Activated CD4-positive, alpha-beta T cell treated with anti-CD3 and anti-CD28 coated beads, Interleukin-2, amount 50 U/mL, for 16 hours (primary cell): ENCODE data around the gene IGFBPL1.
"Not testable (repeated sequence)": the region's sequence is repeated elsewhere in the genome, so short reads cannot be mapped to it uniquely, and the experiment has no call there.

Source experiments
- DNase-seq: peaks from one replicate; pipeline ENCODE4 v3.0.0-alpha.2; 2020

The IGFBPL1 gene

DNA sequence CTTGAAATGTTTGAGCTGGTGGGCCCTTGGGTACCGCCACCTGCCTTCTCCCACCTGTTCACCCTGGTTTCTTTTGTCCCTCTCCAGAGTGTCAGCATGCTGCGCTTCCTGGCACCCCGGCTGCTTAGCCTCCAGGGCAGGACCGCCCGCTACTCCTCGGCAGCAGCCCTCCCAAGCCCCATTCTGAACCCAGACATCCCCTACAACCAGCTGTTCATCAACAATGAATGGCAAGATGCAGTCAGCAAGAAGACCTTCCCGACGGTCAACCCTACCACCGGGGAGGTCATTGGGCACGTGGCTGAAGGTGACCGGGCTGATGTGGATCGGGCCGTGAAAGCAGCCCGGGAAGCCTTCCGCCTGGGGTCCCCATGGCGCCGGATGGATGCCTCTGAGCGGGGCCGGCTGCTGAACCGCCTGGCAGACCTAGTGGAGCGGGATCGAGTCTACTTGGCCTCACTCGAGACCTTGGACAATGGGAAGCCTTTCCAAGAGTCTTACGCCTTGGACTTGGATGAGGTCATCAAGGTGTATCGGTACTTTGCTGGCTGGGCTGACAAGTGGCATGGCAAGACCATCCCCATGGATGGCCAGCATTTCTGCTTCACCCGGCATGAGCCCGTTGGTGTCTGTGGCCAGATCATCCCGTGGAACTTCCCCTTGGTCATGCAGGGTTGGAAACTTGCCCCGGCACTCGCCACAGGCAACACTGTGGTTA lies 28.4 kb downstream of the IGFBPL1 start:
- DNase-seq: no peak

DNA sequence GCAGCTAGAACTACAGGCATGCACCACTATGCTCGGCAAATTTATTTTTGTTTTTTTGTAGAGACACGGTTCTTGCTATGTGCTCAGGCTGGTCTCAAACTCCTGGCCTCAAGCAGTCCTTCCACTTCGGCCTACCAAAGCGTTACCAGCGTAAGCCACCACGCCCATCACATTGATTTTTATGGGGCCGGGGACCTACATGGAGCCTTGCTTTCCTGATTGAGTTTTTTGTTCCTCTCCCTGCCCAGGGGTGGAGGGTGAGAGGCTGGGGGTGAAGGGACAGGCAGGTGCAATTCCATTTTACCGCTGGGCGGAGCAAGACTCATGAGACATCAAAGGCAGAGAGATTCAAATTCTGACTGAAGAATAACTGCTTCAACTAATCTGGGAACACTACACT lies 29.8 kb downstream of the IGFBPL1 start:
- no peak for DNase-seq

DNA sequence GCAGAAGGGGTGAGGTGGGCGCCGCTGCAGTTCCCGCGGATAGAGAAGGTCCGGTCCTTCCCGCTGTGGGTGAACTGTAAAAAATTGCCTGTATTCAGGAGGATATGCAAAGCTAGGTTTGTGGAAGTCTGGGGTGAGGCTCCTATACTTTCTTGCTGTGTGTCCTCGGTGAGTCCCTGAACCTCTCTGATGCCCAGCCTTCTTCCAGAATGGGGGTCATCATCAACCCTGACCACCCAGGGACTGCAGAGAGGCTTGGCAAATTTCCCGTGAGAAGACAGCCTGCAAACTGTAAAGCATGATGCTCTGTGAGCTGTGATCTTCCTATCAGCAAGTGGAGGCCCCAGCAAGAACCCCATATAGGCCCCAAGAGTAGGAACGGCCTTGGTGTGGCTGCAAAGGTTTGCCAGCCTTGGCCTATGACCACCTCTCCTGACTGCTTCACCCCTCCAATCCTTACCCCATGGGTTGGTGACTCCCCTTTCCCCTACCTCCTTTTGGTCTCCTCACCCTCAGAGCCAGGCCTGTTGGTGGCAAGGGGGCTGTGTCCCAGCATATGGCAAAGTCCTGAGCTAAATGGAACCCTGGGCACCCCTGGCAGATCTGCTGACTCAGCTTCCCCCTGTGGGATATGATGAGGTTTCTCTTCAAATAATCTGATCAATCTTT lies 31.0 kb downstream of the IGFBPL1 start:
- DNase-seq: peak; percentile 3

DNA sequence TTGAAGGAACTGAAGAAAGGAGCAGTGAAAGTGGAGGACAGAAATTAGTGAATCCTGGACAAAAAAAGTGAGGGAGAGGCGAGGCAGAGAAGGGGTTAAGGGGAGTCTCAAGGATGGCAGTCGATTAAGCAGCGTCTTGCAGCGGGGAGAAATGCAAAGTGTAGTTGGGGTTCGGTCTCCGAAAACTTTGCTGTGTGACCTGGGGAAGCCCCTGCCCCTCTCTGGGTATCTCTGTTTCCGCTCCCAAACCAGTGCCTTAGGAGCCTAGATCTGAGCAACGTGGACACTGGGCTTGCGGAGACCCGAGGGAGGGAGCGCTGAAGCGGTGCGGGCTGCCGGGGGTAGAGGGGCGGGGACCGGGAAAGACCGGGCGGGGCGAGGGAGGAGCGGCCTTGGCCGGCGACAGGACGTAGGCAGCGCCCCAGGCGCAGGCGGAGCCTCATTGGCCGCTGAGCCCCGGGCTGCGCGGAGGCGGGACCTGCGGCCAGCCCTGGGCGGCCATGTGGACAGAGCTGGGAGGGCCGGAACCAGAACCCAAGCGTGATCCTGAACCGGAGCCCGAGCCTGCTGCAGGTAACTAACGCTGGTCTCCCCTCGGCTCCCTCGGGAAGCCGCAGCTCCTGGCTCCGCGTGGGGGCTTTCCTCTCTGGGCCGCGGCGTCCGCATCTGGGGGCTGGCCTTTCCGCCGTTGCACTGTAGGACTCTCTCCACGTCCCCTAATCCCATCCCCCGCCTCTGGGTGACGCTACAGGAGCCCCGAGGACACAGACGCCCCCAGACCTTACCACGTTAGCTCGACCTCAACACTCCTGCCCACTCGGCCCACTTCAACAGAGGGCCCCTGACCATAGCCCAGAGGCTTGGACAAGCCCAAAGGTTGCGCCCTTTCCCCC lies 31.8 kb downstream of the IGFBPL1 start, which contains the start of gene ALDH1B1:
Gene ALDH1B1, plus strand, starts transcription at position 468 of the 893 bp plus-strand sequence. CDS start 3,047 bp downstream, outside the sequence.
- DNase-seq: peak; percentile 87

DNA sequence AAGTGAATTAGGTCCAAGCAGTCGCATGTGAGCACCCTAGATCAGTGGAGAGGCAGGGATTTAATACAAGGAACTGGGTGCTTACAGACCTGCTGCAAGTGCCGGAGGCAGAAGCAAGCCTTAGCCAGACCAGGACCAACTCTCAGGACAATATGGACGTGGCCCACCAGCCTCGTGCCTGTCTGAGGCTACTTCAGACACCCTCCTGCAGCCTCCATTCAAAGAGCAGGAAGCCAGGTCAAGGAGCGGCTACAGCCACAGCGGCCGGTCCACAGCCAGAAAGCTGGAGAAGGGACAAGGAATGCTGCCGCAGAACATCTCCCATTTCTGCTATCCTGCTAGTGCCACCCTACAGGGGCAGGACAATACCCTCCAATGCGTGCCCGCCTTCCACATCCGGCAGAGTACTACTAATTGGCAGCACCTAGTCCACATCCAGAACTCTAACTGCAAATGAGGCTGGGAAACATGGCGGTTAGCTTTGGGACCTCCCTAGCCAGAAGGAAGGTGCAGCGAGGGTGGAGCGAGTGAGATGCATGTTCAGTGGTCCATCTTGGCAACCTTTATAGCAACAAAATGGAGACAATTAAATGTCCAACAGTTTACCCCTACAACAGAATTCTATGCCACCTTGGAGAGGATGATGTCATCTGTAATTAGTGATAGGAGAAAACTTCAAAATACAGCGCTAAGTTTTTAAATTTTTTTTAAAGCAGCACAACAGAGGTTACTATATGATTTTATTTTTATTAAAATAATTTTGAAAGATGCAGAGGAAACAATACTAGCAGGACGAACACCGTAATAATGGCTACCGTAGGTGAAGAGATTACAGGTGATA lies 32.8 kb downstream of the IGFBPL1 start:
- no peak for DNase-seq

DNA sequence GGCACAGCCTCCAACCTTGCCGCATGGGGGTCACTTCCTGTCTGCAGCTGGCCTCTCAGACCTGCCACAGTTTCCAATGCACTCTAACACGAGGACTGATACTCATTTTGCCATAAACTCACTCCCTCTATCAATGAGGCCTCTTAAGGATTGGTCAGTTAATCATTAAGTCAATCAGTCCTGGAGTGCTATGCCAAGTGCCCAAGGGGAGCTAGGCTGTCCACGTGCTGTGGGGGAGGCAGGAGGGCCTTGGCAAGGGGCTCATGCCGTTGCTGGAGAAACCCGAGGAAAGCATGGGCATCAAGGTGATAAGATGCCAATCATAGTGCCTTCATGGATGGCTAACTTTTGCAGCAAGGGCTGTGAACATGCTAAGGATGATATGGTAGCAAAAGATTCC lies 33.4 kb downstream of the IGFBPL1 start:
- no peak for DNase-seq

DNA sequence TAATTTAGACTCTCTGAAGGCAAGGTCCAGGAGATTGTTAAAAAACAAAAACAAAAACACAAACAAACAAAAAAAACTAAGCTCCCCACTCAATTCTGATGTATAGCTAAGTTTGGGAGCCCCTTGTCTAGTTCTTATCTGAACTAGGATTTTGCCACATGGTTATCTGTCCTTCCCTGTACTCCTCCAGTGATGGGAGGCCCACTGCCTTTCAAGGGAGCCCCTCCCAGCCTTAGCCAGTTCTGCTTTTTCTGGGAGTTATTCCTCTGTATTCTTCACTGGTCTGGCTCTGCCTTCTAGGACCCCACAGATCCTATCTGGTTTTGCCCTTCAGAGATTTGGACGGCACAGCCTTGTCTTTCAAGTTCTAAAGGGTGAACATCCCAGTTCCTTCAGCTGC lies 33.8 kb downstream of the IGFBPL1 start:
- DNase-seq: no peak

DNA sequence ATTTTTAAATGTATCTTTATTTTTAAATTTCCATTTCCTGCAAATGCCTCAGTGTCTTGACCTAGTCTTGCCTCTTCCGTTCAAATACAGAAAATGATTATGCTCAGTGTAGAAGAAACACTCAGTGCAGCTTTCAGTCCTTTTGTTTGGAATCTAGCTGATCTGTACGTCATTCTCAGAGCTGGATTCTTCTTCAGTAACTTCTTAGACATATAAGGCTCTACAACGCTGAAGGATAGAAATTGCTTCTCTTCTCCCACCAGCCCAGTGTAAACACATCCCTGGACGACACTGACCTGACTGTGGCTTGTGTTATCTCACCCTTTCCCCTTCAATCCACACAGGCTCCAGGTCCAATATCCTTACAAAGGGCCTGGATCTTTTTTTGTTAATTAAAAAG lies 34.9 kb downstream of the IGFBPL1 start:
- no peak for DNase-seq

DNA sequence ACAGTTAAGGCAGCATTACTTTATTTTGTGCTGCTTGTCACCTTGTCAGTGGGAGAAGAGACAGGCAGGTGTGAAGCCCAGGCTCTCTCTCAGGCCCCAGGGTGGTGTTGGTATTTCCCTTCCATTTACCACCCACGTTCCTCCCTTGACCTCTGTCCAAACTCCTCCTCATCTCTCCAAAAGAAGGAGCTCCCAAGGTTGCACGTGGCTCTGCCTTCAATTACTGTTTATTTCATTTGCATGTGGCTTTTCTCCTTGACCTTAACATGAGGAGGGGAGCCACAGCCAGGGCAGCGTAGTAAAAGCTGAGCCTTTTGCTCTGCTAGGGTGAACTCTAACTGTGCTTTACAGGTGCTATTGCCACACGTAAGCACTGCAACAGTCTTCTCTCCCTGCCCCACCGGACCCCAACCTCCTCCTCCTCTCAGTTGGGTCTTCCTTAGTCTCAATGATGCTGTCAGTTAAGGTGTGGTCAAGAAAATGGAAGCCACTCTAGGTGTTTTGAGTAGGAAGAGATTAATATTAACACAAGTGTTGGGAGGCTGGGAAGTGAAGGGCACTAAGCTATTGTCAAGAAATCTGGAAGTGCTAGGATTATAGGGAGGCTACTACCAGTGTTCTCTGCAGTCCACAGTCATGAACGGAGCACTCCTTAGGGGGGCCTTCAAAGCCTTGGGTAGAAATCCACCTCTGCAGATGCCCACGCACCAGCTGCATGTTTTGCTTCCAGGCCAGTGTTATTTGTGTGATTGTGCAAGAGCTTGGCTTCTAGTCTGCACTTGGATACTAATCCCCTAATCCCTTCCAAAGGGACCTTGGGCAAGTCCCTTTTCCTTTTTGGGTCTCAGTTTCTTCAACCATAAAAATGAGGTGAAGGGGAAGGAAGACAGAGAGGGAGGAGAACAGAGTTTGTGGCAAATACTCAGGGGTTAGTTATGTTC lies 35.7 kb downstream of the IGFBPL1 start:
- DNase-seq: no peak

DNA sequence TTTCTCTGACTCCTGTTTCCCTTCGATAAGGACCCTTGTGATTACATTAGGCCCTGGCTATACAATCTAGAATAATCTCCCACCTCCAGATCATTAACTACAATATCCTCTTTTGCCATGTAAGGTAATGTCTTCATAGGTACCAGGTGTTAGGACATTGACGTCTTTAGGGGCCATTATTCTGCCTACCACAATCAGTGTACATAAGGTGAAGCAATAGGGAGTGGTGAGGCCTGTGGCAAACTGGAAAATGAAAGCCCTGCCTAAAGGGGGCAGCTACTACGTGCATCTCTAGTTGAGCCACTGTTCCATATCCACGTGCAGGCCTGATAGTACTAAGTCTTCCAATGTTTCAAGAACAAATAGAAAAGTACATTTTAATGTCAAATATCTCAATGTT lies 36.5 kb downstream of the IGFBPL1 start:
- DNase-seq: no peak

DNA sequence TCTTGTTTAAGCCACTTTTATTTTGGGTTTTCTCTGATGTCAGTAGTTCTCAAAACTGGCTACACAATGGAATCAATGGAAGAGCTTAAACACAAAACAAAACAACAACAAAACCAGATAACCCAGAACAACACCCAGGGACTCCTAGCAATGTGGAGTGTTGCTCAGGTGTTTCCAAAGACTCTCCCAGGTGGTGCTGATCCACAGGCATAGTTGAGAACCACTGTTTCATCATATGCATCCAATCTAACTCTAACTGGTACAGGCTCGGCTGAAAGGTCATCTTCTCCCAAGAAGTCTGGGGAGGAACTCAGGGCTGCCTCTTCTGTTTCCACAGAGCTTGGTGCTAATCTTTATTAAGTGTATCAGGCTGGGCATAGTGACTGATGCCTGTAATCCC lies 37.2 kb downstream of the IGFBPL1 start:
- DNase-seq: no peak

DNA sequence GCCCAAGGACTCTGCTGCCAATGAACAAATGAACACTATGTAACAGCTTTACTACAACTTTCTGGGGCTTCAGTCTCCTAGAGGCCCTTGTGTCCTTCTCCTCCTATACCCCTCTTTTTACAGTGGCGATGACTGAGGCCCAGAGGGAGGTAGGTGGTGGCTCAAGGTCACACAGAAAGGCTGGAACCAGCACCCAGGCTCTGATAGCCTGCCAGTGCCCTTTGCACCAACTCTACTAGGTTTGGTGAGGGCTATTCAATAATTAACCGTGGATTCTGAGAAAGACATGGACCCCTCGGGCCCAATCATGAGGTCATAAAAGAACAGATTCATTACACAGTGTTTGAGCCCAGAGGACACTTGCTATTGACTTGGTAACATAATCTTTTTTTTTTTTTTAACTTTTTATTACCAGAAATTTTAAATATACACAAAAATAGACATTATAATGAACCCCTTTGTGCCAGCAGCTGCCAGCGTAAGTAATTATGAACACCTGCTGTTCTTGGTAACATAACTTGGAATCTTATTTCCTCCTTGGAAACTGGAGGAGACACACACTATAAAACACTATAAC lies 37.8 kb downstream of the IGFBPL1 start:
- no peak for DNase-seq

DNA sequence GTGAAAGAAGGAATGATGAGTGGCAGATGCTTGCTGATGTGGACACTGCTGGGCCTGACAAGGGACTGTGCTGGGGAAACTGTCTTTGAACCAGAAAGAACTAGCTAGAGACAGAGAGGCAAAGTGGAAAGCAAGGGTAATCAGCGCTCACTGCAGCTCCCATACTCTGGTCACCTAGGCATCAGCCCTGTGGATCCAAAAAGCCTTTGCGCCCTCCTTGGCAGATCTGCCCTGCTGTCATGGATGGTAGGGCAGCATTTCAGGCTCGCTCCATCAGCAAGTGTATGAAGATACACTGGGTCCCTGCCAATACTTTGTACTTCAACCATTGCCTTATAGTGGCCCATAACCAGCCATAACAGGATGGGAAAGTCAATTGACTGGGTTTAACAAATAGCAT lies 38.4 kb downstream of the IGFBPL1 start:
- no peak for DNase-seq

DNA sequence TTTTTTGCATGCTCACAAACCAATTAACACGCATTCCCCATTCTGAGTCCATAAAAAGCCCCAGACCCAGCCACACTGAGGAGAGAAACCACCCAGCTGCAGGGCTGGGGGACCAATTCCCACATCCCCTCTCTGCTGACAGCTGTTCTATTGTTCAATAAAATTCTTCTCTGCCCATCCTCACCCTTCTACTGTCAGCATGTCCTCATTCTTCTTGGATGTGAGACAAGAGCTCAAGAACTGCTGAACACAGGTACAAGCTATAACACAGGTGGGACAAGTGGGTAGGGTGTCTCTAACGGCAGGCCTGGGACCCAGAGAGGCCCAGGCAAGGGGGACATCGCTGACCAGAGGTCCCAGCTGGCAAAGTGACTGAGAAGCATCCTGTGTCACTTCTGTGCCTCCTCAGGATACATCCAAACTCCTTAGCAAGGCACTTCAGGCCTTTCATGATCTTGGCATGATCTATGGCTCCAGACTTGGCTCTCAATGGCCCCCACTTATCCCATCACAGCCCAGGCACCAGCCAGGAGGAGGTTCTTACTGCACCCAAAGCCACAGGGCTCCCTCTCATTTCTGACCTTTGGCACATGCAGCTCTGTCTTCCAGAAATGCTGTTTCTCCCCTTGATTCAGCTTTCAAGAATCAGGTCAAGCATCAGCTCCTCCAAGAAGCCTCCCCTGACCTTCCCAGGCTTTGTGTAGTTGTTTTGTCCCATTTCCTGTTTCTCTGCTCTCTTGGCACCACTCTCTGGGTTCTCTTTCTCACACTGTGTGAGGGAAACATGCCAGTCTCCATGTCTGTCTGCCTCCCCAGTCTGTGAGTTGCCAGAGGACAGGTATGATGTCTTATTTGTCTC lies 39.0 kb downstream of the IGFBPL1 start:
- DNase-seq: no peak

DNA sequence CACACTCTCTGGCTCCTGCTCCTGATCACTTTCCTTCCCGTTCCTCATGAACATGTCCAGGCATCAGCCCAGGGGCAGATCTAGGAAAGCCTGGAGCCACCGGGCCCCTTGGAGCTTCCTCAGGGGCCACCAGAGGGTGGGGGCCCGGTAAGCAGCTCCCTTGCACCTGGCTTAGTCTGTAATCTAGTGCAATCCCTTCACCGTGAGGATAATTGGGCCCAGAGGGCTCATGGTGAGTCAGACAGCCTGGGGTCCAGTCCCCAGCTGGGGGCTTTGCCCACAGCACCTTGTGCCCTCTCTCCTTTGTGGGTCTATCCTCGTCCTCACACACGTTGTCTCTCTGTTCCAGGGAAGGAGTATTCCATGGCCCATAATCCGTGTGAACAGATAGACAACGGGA lies 42.1 kb downstream of the IGFBPL1 start:
- no peak for DNase-seq

DNA sequence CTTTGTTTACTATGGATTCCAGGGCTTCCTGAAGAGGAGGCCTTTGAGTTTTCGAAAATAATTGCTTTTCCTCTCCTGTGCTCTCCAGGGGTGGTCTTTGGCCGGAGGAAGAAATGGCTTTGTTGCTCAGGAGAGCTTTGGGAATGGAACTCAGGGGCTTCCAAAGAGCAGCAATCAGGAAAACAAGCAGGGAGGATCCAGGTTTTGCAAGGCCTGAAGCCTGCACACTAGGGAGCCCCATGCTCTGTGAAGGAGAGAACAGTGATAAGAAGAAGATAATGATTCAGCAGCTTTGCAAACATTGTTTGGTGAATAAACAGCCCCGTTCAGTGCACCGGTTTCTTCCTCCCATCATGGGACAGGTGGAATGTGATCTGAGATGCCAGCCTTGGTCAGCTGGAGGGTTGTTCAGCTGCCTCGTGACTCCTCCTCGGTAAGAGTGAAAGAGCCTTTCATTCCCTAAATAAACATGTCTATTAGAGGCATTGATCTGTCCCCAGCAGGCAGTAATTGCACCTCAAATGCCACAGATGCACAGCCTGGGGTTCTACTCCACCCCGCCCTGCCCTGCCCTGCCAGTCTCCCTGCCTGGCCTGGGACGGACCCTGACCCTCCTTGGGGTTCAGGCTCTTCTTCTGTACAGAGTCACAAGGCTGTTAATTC lies 43.3 kb downstream of the IGFBPL1 start:
- no peak for DNase-seq

DNA sequence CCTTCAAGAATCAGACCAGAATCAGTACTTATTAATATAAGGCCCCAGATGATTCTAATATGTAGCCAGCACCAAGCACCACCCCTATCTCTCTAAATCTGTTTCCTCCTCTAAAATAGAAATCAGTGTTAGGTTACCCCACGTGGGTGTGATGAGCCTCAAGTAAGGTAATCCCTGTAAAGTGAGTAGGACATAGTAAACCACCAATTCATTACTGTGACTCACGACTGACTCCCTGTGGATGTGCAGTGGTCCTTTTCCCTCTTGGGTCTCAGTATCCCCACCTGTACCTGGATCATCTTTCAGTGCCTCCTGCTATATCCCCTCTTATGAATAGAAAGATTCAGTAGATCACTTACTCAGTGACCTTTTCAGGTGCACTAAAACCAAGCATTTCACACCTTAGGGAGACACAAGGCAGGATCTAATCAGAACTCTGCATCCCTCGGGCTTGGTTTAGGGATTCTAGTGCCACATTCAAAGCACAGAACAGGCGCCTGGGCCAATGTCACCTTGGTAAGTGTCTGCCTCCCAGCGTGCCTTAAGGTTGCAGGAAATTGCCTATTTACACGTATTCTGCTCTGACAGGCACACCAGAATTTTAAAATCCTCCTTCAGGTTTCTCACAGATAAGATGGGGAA lies 43.9 kb downstream of the IGFBPL1 start:
- no peak for DNase-seq

DNA sequence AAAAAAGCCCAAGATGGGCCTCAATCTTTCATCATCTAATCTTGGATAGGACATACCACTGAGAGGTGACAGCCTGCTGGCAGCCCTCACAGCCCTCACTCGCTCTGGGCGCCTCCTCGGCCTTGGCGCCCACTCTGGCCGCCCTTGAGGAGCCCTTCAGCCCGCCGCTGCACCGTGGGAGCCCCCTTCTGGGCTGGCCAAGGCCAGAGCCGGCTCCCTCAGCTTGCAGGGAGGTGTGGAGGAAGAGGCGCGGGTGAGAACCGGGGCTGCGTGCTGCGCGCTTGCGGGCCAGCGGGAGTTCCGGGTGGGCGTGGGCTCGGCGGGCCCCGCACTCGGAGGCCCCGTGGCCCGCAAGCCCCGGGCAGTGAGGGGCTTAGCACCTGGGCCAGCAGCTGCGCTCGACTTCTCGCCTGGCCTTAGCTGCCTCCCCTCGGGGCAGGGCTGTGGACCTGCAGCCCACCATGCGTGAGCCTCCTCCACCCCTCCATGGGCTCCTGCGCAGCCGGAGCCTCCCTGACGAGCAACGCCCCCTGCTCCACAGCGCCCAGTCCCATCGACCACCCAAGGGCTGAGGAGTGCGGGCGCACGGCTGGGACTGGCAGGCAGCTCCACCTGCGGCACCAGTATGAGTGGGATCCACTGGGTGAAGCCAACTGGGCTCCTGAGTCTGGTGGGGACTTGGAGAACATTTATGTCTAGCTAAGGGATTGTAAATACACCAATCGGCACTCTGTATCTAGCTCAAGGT lies 46.7 kb downstream of the IGFBPL1 start:
- not testable (repeated sequence) for DNase-seq
